NCI-H146 treated with DMSO at 0.1 percent for 48 hours (cell line): ENCODE data around the gene CSTA.
A peak's percentile ranks its signal among the peaks of the same experiment; 100 is the strongest.
"Not testable (repeated sequence)": the region's sequence is repeated elsewhere in the genome, so short reads cannot be mapped to it uniquely, and the experiment has no call there.

ENCODE experiments used
- DNase-seq: peaks from one replicate; lab custom pipeline; 2025; ENCODE audit not compliant: unreplicated experiment; lab: John Stamatoyannopoulos, UW

The CSTA gene

DNA sequence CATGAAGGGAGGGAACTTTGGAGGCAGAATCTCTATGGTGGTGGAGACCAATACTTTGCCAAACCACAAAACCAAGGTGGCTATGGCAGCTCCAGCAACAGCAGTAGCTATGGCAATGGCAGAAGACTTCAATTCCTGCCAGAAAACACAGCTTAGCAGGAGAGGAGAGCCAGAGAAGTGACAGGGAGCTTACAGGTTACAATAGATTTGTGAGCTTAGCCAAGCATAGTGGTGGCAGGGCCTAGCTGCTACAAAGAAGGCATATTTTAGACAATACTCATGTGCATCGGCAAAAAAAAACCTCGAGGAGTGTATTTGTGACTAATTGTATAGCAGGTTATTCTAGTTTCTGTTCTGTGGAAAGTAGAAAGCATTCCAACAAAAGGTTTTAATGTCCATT, 6.4 kb upstream of the CSTA start:
- DNase-seq = no peak

DNA sequence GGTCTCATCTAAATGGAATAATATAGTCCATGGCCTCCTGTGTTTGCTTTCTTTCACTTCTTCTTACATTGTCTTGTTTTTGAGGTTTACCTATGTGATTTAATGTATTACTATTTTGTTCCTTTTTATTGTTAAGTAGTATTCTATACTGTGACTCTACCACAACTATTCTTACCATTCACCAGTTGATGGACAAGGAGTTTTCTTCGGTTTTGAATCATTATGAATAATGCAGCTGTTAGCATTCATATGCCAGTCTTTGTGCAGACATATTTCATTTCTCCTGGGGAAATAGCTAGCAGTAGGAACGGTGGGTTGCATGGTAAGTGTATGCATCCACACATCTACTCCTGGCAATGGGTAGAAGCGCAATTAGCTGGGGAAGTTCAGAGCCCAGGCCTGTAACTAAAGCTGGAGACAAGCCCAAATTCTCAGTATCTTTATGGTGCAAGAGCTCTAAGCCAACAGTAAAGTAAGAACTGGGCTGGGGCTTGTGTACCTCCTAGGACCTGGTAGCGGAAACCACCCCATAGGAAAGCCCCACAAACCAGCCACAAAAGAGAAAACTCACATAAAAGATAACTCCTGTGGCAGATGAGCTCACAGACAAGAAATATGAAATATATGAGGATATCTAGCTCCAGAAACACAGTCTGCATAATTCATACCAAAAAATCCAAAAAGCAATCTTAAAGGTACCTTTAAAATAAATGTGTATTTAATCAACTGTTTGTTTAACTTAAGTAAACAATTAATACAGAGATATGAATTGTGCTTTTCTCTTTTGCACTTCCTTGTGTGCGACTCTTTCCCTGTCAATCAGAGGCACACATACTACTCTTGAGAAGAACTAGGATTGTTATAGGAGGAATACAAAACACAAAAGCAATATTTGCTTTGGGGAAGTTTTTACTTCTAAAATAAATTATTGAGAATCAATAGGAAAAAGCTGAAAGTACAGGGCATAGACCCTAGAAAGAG, 2.7 kb upstream of the CSTA start:
- no peak for DNase-seq

DNA sequence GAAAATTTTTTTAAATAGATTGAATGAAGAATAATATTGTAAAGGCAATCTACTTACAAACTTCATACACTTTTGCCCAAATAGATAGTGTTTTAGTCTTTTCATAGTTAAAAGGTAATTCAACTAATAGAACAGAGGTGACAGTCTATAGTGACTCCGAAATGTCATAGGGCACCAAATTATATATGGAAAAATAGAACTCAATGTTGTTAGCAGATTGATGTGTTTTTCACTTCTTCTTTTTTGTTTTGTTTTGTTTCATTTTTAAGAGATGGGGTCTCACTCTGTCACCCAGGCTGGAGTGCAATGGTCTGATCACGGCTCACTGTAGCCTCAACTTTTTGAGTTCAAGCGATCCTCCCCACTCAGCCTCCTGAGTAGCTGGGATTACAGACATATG, 721 bp downstream of the CSTA start:
- DNase-seq = no peak

DNA sequence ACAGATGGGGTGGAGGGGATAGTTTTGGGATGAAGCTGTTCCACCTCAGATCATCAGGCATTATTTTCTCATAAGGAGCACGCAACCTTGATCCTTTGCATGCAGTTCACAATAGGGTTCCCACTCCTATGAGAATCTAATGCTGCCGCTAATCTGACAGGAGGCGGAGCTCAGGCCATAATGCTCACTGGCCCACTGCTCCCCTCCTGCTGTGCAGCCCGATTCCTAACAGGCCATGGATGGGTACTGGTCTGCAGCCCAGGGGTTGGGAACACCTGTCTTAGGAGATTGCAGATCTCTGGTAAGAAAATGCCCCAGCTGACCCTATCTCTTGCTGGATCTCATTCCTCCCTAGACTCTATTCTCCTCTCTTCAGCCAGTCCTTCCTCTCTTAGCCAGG, 6.8 kb downstream of the CSTA start:
- DNase-seq = no peak

DNA sequence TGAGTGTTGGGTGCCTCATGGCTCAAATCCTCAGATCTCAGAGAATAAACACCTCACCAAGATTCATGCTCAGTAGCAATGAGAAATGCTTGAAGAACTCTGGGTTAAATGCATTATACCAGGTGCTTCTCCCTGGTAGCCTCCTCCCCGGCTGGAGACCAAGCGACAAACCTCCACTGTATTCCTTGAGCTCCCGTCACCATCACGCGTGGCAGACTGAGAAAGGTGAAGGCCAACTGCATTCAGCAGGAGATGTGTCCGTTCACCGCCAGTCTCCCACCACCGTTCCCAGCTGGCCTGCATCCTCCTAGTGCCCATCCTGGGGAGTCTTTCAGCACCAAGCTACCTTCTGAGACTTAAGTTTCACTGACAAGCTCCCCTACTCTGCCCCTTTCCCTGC, 7.5 kb downstream of the CSTA start:
- DNase-seq = no peak

DNA sequence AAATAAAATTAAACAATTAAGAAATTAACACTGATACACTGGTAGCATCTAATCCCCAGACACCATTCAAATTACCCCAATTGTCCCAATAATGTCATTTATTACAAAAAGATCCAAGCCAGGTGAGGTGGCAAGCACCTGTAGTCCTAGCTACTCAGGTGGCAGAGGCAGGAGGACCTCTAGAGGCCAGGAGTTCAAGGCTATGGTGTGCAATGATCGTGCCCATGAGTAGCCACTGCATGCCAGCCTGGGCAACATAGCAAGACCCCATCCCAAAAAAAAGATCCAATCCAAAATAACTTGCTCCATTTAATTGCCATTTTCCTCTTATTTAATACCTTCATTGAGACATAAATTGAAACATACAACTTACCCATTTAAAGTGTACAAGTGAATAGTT, 17.8 kb downstream of the CSTA start:
- DNase-seq = no peak

DNA sequence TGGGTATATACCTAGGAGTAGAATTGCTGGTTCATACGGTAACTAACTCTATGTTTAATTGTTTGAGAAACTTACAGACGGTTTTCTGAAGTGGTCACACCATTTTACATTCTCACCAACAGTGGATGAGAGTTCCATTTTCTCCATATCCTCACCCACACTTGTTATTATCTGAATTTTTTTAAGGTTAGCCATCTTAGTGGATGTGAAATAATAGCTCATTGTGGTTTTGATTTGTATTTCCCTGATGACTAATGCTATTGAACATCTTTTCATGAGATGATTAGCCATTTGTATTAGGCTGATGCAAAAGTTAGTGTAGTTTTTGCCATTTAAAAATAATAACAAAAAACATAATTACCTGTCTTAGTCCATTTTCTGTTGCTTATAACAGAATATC, 18.6 kb downstream of the CSTA start:
- DNase-seq = no peak

DNA sequence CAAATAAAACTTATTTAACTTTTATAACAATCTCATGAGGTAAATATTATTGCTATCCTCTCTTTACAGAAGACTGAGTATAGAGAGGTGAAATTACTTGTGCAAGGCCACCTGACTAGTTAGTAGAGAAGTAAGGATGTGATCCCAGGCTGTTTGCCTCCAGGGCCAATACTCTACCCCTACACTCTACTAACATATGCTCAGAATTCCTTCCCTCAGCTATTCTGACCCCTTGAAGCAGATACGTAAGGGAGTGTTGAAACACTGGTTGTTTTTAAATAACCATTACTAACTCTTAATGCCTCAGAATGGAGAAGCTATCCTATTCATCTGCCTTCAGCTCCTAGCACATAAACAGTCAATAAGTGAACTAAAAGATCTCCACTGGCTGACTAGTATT, 24.1 kb downstream of the CSTA start:
- no peak for DNase-seq

DNA sequence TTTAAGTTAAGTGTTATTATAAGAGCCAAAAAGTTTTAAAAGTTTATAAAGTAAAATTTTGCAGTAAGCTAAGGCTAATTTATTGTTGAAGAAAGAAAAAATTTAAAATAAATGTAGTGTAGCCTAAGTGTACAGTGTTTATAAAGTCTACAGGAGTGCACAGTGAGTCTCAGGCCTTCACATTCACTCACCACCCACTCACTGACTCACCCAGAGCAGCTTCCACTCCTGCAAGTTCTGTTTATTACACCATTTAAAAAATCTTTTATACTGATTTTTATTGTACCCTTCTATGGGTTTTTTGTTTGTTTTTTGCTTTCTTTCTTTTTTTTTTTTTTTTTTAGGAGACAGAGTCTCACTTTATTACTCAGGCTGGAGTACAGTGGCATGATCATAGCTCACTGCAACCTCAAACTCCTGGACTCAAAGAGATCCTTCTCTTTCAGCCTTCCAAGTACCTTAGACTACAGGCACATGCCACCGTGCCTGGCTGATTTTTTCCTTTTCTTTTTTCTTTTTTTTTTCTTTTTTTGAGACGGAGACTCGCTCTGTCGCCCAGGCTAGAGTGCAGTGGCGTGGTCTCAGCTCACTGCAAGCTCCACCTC, 25.9 kb downstream of the CSTA start:
- DNase-seq = no peak

DNA sequence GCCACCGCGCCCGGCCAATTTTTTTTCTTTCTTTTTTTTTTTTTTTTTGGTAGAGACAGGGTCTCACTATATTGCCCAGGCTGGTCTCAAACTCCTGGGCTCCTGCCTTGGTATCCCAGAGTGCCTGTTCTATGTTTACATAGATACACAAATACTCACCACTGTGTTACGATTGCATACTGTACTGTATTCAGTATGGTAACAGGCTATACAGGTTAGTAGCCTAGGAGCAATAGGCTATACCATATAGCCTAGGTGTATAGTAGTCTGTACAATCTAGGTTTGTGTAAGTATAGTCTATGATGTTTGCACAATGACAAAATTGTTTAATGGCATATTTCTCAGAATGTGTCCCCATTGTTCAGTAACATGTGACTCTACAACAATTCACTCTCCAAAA, 26.6 kb downstream of the CSTA start:
- no peak for DNase-seq

DNA sequence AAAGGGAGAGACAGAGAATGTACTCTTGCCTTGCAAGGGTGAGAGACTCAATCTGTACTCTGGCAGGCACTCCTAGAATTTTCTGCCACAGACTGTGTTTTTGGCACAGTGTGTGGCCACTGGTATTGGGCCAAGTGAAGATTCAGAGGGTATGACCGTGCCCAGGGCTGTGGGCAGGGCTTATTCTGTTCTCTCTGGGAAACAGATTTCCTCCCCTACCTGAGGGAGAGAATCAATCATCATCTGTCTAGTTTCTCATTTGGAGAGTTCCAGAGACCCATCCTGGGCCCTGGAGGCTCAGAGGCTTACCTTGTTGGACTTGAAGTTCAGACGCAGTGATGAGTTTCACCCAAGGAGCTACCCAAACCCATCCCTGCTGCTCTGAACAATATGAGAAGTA, 28.2 kb downstream of the CSTA start:
- DNase-seq = no peak

DNA sequence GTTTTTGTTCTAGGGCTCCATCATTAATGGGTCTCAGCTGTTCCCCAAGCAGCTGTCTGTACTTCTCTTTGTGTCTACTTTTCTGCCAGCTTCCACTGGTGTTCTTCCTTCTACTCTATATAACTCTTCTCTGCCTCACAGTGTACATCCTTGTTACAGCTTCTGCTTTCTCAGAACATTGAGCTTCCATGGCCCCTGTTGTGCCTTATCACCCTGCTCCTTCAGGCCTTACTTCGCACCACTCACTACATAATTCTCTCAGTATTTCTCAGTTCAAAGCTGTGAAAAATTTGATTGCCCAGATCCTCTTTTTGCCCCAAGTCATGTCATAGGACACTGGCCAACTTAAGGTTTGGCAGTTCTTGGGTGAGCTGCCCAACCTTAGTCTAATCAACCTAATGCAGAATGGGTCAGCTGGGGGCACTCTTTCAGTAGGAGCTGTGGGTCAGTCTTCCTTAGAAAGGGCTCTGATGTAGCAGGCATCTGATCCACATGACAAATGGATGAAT, 28.9 kb downstream of the CSTA start:
- no peak for DNase-seq

DNA sequence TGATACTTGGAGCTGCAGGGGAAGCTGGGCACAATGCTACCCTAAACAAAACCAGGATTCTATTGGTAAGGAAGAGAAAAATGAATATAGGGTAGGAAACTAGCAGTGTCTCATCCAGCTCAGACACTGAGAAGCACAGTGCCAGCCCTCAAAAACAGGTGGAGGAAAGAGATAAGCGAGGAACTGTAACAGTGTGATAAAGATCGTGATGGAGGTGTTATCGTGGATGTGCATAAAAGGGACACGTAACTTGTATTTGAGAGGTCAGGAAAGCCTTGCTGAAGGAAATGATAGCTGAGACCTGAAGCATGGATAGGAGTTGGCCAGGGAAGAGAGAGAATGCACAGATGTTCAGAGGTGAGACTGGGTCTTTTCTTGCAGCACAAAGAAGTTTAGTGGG, 30.6 kb downstream of the CSTA start:
- DNase-seq = no peak

DNA sequence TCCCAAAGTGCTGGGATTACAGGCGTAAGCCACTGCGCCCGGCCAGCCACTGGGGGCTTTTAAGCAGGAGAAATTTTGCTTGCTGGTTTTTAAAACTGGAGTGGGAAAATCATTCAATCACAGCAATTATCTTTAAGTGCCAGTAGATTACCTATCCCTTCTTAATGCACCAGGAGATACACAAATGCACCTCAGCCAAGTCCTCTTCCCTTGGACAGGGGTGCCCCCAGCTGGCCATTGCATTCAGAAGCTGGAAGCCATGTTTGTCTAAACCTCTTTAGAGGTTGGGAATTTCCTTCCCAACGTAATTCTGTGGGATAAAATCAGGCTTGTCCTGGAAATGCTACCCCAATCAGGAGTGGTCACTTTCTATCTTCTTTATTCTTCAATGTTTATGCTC, 31.4 kb downstream of the CSTA start:
- DNase-seq = peak; percentile 10

DNA sequence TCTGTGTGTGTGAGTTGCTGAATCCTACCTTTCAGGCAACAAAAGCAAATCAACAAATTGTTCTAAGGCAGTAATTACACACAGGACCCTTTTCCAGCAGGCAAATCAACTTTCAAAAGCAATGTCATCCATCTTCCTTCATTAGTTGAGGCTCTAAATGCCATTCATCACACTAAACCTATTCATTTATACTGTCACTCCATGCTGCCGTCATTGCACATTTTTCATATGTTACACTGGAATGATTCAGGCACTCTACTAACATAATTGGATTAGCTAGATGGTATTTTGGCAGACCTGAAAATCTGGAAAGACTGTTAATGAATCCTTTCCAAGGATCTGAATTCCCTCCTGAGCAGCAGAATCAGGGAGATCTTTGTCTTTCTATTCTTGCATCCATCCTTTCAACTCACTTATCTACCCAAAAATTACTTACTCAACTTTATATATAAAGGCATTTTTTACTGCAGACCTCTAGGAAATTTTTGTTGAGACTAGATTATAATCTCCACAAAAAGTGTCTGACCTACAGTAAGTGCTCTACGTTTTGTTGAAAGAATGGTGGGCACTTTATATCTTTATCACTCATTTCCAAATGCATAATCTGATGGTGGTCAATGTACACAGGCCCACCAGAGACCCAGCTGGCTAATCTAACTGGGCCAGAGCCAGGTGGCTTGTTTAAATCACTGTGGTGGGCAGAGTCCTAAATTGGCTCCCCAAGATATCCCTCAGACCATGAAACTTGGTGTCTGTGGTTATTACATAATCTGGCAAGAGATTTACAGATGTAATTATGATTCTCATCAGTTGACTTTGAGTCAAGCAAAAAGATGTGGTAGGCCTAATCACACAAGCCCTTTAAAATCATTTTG, 33.0 kb downstream of the CSTA start:
- DNase-seq = no peak

DNA sequence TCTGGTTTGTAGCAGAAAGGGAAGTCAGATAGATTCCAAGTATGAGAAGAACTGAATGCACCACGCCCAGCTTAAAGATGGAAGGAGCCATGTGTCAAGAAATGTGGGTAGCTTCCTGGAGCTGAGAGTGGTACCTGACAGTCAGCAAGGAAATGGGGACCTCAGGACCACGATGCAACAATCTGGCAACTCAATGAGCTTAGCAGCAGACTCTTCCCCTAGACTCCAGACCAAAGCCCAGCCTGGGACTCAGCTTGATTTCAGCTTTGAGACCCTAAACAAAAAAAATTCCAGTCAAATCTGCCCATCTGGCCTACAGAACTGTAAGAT, 33.6 kb downstream of the CSTA start:
- DNase-seq = no peak

DNA sequence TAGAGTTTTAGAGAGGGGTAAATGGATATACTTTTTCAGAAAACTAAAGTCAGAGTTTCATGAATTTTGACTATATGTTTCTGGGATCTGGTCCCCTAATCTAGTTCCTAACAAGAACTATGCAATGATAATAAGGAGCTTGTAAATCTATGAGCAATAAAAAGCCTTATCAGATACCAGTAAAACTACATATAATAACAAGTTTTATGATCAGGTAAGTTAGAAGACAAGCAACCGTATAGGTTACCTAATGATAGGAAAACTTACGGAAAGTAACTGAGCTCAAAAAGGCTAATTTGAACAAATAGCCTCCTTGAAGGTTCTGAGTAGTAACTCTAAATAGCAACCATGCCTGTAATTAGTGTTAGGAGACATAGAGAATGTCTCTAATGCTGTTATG, 37.0 kb downstream of the CSTA start:
- no peak for DNase-seq

DNA sequence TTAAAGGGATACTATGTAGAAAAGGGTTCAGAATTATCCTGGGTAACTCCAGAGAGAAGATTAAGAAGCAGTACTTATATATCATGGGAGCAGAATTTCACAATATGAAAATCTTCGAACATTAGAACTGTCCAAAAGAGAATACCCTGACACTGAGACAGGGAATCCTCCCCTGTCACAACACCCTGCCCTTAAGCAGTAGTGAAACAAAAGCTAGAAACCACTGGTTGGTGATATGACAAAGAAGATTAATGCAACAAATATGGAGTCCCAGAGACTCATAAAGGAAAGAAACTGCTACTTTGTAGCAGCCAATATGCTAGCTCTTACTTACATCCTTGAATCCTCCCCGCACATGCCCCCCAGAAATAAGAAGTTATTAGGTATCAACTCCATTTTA, 39.4 kb downstream of the CSTA start:
- DNase-seq = no peak

DNA sequence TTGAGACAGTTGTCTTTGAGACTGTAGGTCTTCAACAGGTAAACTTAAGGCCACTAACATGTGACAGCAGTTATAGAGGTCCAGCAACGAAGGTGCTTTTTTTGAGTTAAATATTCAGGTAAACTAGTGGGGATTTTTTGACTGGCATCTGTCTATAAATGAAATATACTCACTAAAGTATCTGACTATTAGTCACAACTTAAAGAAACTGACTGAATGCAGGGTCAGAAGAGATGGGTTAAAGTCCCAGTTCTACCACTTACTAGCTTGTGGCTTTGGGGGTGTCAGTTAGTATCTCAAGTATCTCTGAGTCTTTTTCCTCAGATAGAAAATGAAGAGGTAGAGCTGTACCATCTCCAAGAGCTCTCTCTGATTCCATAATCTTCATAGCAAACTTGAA, 40.0 kb downstream of the CSTA start:
- DNase-seq = no peak

DNA sequence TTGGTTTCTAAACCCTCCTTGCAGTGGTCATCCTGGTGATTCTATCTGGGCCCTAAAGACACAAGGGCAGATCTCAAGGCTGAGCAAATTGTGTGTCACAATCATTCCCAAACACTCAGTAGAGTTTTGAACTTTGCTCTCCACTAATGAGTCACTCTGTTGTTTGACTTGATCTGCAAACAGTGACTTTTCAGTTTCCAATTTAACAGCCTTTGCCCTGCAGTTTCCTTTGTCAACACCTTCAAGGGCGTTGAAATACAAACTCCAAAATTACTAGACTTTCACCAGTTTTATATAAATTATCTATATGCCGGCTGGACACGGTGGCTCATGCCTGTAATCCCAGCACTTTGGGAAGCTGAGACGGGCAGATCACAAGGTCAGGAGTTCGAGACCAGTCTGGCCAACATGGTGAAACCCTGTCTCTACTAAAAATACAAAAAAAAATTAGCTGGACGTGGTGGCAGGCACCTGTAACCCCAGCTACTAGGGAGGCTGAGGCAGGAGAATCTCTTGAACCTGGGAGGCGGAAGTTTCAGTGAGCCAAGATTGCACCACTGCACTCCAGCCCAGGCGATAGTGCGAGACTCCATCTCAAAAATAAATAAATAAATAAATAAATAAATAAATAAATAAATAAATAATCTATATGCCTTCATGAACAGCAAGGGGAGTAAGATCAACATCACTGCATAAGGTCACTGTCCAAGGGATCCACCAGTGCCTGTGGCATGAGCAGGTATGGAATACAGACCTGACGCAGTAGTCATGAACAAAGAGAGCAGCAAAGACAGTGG, 40.7 kb downstream of the CSTA start:
- DNase-seq = not testable (repeated sequence)

DNA sequence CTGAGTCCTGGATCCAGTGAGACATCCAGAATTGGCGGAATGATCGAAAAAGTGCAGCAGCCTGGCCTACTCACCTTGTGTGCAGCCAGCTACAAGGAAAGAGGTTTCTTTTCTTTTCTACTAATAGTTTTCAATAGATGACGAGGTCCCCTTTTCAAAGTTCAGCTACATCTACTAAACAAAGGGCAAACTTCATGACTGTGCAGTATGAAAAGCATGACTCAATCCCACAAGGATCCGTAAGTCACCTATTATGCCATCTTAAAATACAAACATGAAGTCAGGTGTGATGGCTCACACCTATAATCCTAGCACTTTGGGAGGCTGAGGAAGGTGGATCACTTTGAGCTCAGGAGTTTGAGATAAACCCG, 41.3 kb downstream of the CSTA start:
- no peak for DNase-seq
